GM19351 (cell line): Measurements from ENCODE around the gene COA7.
"Not testable (repeated sequence)": the region's sequence is repeated elsewhere in the genome, so short reads cannot be mapped to it uniquely, and the experiment has no call there.

ENCODE experiments used
- ATAC-seq: cut with Tn5 transposase; IDR thresholded peaks from one replicate; pipeline ENCODE4 v1.9.1; 2021; ENCODE audit warnings: mild to moderate bottlenecking, moderate library complexity; ENCODE audit not compliant: unreplicated experiment

Gene COA7

GRCh38 chr1:52706941-52707926 is 9.1 kb upstream of the COA7 start:
- ATAC-seq: no peak

DNA sequence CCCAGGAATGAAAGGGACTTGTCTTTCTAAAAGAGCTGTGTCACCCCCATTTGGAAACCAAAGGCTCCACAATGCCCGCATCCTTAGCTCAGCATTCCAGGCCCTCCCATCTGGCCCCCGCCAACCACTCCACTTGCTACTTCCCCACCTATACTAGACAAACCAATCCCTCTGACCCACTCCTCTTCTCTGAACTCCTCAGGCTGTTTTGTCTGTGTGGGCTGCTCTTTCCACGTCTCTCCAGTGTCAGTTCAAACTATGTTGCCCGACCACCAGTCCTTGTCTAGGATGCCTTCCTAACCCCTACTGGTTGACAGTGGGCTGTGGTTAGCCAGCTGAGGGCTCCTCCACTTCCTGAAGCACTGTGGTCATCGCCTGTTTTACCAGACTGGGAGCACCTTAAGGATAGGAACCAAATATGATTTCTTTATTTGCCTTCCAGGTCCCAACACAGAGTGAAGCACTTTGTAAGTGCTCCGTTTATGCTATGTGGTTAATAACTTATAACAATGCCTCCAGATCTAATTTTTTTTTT is 8.1 kb upstream of the COA7 start:
- ATAC-seq: no peak

DNA sequence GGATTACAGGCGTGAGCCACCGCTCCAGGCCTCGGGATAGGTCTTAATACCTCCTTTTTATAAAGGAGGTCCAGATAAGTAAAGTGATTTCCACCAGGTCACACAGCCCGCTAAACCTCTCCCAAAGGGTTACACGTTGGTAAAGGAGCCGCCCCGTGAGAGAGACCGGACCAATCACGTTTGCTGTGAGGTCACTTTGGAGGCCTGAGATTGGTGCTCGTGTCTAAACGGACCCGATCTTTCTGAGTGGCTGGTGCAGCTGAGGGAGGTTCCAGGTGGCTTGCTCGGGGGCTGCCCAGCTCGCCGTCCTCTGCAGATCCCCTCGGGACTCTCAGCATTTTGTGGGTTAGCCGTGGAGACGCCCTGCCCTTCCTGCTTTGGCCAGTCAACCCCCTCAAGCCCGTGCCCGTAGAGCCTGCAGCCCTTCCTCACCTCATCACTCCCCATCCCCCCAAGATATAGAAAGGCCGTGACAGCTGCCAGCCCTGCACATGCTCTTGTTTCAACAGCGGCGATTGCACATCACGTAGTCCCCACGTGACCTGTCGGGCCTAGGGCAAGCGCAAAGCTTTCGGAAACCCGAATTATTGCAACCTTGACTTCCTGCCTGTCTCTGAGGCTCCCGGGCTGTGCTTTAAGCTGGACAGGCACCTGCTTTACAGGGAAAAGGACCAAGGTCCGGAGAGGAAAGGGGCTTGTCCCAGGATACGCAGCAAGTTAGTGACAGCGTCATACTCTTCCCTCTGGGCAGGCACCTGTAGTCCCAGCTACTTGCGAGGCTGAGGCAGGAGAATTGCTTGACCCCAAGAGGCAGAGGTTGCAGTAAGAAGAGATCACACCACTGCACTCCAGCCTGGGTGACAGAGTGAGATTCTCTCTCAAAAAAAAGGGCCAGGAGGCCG is 5.0 kb upstream of the COA7 start:
- ATAC-seq: peak; percentile 89

GRCh38 chr1:52695627-52696026 is 2.5 kb downstream of the COA7 start:
- no peak for ATAC-seq

DNA sequence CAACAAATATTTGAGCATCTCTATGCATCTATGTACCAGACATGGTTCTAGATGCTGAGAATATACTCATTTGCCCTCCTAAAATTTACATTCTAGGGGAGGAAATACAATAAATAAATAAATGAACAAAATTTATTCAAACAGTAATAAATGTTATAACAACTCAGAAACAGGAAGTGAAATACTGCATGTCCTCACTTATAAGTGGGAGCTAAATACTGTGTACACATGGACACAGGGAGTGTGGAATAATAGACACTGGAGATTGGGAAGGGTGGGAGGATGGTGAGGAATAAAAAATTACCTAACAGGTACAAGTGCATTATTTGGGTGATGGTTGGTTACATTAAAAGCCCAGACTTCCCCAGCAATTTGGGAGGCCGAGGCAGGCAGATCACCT is 4.3 kb downstream of the COA7 start:
- no peak for ATAC-seq

- ATAC-seq: not testable (repeated sequence)
Observed at GRCh38 chr1:52693351-52693750, 4.8 kb downstream of the COA7 start.

GRCh38 chr1:52692697-52693096 is 5.5 kb downstream of the COA7 start:
- ATAC-seq: no peak

- ATAC-seq: no peak
Observed at GRCh38 chr1:52691821-52692220, 6.3 kb downstream of the COA7 start.

DNA sequence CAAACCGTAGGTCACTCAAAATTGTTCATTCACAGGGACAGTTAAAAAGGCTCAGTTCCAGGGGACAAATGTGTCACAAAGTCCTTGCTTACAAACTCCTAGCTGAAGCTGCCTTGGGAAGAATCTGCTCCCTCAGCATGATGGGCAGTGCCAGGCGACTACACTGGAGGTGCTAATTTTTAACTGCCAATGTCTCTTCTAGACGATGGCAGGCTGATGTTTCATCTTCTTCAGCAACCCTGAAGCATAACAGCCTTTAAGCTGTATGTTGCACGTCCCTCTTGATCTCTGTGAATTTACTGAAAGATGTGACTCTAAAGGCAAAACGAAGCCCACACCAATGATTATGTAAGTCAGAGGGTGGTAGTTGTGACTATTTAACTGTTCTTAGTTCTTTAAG is 11.3 kb downstream of the COA7 start:
- ATAC-seq: no peak

GRCh38 chr1:52686261-52686751 is 11.8 kb downstream of the COA7 start:
- ATAC-seq: not testable (repeated sequence)

DNA sequence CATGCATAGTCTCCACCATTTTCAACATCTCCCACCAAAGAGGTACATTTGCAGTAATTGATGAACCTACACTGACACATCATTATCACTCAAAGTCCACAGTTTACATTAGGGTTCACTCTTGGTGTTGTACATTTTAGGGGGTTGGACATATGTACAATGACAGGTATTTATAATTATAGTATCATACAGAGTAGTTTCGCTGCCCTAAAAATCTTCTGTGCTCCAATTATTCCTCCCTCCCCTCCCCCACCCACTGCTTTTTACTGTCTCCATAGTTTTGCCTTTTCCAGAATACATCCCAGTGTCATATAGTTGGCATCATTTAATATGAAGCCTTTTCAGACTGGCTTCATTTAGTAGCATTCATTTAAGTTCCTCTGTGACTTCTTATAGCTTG is 13.6 kb downstream of the COA7 start:
- no peak for ATAC-seq

DNA sequence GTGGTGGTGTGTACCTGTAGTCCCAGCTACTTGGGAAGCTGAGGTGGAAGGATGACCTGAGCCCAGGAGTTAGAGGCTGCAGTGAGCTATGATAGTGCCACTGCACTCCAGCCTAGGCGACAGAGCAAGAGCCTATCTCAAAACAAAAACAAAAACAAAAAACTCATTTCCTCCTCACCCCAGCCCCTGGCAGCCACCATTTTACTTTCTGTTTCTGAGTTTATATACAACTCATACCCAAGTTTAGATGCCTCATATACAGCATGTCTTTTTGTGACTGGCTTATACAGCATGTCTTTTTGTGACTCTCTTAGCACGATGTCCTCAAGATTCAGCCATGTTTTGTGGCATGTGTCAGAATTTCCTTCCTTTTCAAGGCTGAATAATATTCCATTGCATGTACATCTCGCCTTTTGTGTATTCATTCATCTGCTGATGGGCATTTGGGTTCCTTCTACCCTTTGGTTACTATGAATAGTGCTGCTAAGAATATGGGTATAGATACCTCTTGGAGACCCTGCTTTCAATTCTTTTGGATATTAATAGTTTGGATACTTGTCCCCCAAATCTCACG is 14.7 kb downstream of the COA7 start:
- ATAC-seq: no peak

DNA sequence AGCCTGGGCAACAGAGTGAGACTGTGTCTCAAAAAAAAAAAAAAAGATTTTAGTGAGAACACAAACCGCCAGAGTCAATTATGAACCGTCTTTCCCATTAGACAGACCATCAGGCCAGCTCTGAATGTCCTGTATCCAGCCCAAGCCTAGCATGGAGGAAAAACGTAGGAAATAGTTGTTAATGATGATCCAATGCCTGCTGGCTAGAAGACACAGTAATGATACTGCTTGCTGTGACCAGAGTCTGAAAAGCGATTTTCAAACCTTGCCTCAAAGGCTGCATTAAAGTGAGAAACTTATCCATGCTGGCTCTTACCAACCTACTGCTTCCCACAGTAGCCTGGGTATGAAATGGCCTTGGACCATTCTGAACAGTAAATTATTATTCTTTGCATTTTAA is 17.0 kb downstream of the COA7 start:
- ATAC-seq: no peak

DNA sequence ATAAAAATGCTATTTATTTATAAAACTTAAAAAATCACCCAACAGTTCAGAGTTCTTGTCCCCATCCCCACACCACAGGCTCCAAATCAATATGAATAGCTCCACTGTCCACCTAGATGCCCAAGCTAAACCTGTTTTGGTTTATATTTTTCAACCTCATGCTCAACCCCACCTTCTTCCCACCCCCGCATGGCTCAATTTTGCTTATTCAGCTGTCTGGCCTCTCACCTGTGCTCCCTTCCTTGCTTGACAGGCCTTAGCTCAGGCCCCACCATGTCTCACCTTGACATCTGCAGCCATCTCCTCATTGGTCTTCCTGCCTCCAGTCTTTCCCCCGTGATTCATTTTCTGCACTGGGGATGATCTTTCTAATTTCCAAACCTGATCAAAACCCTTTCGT is 17.8 kb downstream of the COA7 start:
- no peak for ATAC-seq

GRCh38 chr1:52679498-52679897 is 18.6 kb downstream of the COA7 start:
- no peak for ATAC-seq

GRCh38 chr1:52679048-52679447 is 19.1 kb downstream of the COA7 start:
- no peak for ATAC-seq

- no peak for ATAC-seq
Observed at GRCh38 chr1:52677076-52677806, 20.9 kb downstream of the COA7 start.

GRCh38 chr1:52676249-52676903 is 21.8 kb downstream of the COA7 start:
- ATAC-seq: no peak

DNA sequence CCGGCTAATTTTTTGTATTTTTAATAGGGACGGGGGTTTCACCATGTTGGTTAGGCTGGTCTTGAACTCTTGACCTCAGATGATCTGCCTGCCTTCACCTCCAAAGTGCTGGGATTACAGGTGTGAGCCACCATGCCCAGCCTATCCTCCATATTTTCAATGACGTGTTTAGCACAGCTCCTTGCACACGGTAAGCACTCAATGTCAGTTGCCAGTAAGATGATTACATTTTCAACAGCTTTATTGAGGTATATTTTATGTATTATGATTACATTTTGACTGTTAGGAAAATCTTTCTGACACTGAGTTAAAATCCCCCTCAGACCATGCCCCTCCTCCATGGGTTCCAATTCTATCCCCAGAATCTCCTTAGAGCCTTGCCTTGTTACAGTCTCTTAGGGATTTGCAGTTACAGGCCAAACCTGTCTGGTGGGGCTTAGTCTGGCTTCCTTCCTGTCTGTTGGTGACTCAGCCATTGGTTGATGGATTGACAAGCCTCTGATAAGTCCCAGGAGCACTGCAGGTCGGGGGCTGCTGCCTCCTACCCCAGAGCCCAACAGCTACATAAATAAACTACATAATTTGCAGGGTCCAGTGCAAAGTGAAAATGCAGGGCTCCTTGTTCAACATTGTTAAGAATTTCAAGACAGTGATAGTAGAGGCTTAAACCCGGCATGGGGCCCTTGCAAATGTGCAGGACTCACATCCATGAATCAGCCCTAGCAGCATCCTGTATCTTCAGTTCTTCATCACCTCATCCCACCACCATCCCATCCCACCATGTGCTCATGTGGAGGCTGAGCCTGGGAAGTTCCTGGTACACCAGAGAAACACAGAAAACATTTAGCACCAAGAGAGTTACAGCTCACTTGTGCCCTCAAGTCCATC is 23.4 kb downstream of the COA7 start:
- no peak for ATAC-seq
